ENCODE results near the gene ZNF436. TPM values are rescaled to one million over a fixed set of nuclear protein-coding genes. Genes with fewer than 3 reads are reported as not detected.
"Not testable (repeated sequence)": the region's sequence is repeated elsewhere in the genome, so short reads cannot be mapped to it uniquely, and the experiment has no call there.

ZNF436 gene
- total RNA-seq, 4 donors from 2014 or later = 12.1 to 88.8 (median 21.6) TPM

DNA sequence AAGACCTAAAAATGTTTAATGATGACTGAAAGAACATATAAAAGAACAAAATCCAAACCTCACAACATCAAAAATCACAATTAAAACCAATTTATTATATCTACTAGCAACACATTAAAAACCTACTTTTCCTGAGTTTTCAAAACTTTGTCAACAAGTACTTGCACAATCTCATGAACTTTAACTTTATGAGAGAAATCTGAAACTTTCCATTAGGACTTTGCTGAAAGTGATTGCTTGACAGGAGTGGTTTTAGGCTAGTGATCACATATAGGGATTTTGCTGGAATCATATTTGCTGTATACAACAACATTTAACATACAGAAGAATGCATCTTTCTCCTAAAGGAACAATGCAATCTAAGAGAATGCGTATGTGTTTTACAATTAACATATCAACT, 38.8 kb downstream of the ZNF436 start:
- Histone ChIP-seq H3K4me3 (no peak overlapping the region), H3K27me3 (no peaks in the 10 kb centered on the region), H3K9me3 (no peaks in the 10 kb centered on the region), H3K27ac (no peak overlapping the region), H3K36me3 (no peaks in the 10 kb centered on the region), H3K4me1 (no peaks in the 10 kb centered on the region)
- no peak for DNase-seq
- TF ChIP-seq, protein P1, sequence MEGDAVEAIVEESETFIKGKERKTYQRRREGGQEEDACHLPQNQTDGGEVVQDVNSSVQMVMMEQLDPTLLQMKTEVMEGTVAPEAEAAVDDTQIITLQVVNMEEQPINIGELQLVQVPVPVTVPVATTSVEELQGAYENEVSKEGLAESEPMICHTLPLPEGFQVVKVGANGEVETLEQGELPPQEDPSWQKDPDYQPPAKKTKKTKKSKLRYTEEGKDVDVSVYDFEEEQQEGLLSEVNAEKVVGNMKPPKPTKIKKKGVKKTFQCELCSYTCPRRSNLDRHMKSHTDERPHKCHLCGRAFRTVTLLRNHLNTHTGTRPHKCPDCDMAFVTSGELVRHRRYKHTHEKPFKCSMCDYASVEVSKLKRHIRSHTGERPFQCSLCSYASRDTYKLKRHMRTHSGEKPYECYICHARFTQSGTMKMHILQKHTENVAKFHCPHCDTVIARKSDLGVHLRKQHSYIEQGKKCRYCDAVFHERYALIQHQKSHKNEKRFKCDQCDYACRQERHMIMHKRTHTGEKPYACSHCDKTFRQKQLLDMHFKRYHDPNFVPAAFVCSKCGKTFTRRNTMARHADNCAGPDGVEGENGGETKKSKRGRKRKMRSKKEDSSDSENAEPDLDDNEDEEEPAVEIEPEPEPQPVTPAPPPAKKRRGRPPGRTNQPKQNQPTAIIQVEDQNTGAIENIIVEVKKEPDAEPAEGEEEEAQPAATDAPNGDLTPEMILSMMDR (IDR thresholded peaks at IDR 0.05) = no peak
- no peak for TF ChIP-seq POLR2A (IDR thresholded peaks at IDR 0.05)
- intact Hi-C loops (cut with DNase I; ENCODE audit: low total_unique reads) = no loop called here

DNA sequence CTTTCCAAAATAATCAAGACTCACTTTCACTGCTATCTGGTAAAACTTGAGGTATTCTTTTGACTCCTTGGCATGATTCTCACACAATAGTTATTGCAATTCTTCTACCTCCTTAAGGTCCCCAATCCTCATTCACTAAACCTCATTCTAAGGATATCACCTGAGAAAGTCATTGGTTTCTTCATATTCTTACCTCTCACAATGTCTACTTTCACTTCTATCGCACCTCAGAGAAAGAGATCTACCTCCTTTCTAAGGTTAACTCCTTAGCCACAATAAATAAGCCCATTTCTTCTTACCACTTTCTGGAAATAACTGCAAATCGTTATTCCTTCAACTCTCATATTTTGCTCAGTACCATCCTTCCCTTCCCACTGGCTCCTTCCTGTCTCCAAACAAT, 44.2 kb downstream of the ZNF436 start:
- intact Hi-C loops (cut with DNase I; ENCODE audit: low total_unique reads) = no loop called here
- H3K36me3 ChIP-seq = no peaks in the 10 kb centered on the region
- TF ChIP-seq, protein P1 (IDR thresholded peaks at IDR 0.05) = no peak
- TF ChIP-seq POLR2A (IDR thresholded peaks at IDR 0.05) = no peak

DNA sequence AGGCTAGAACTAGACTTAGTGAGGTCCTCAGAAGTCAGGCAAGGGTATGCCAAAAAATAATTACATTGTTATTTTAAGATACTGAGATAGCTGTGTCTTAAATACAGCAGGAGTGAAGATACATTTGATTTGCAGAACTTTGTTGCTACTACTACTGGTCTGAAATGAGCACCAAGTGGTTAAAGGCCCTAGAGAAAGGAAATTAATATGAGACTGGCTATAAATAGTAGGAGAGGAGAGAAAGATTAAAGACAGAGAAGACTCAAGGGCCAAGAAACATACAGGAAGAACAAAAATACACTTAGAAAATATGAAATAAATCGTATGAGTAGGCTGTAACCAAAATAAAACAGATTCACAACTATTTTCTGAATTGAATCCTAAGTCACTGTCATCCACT, 46.9 kb downstream of the ZNF436 start:
- Histone ChIP-seq H3K36me3 (no peaks in the 10 kb centered on the region), H3K4me1 (peaks cover 0 to 6% of the 10 kb centered on the region in 2 donors), H3K9me3 (no peaks in the 10 kb centered on the region), H3K4me3 (no peak overlapping the region), H3K27ac (no peak overlapping the region), H3K27me3 (no peaks in the 10 kb centered on the region)
- DNase-seq = no peak
- intact Hi-C loops (cut with DNase I; ENCODE audit: low total_unique reads) = no loop called here
- no peak for TF ChIP-seq POLR2A (IDR thresholded peaks at IDR 0.05)
- TF ChIP-seq, protein P1 (IDR thresholded peaks at IDR 0.05) = no peak

More for the DNA sequence above, 44.2 kb downstream of the ZNF436 start:
- Histone ChIP-seq H3K27ac (no peak overlapping the region), H3K9me3 (no peaks in the 10 kb centered on the region), H3K4me1 (peaks cover 0 to 1% of the 10 kb centered on the region in 2 donors), H3K27me3 (no peaks in the 10 kb centered on the region), H3K4me3 (no peak overlapping the region)
- DNase-seq = no peak

DNA sequence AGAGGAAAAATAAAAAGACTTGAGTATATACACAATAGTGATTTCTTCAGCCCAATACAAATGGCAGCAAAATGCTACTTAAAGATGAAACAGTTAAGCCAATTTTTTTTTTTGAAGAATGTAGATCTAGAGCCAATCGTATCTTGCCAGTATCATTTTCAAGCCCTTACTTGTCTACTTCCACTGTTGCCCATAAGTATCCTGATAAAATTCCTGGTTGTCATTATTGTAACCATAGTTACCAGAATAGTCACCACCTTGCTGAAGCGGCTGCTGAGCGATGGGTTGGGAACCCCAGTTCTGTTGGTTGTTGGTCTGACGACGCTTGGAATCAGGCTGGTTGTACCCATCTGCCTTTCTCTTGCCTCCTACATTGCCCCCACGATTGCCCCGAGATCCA, 59.4 kb downstream of the ZNF436 start:
- H3K27ac ChIP-seq; H3K27me3 ChIP-seq; intact Hi-C loops (cut with DNase I; ENCODE audit: low total_unique reads); H3K36me3 ChIP-seq; DNase-seq; H3K9me3 ChIP-seq; H3K4me1 ChIP-seq; H3K4me3 ChIP-seq: not testable (repeated sequence)

Other genes starting within 250 kb of the ZNF436 start
- gene LUZP1, start 201.0 kb downstream of the ZNF436 start, total RNA-seq = 10 to 100 TPM in 3 of 4 donors, 1 to 10 TPM in 1; 9.1 to 41.4 (median 27.3) TPM
- not detected for gene HTR1D, start 152.3 kb downstream of the ZNF436 start, total RNA-seq
- gene HNRNPR, start 25.6 kb downstream of the ZNF436 start, total RNA-seq = 100 to 1,000 TPM in 2 of 4 donors, 10 to 100 TPM in 2; 29.7 to 230 (median 116) TPM
- 10 to 100 TPM; 20.6 to 70.9 (median 27.8) TPM for gene TCEA3, start 54.9 kb upstream of the ZNF436 start, total RNA-seq
- 10 to 100 TPM; 48.4 to 87.7 (median 68.2) TPM for gene ASAP3, start 114.3 kb upstream of the ZNF436 start, total RNA-seq
- gene E2F2, start 161.4 kb upstream of the ZNF436 start, total RNA-seq = 1 to 10 TPM in 1 of 4 donors, under 1 TPM in 1, not detected in 2; 0.12 to 4.4 TPM
- gene ID3, start 189.7 kb upstream of the ZNF436 start, total RNA-seq = 100 to 1,000 TPM in 3 of 4 donors, 10 to 100 TPM in 1; 38.4 to 652 (median 260) TPM